HG02884 (cell line): ENCODE measurements around the gene MAPK6.
A peak's percentile ranks its signal among the peaks of the same experiment; 100 is the strongest.
"Not testable (repeated sequence)": the region's sequence is repeated elsewhere in the genome, so short reads cannot be mapped to it uniquely, and the experiment has no call there.

ENCODE experiments used
- ATAC-seq: cut with Tn5 transposase; IDR thresholded peaks from one replicate; pipeline ENCODE4 v1.9.1; 2021; ENCODE audit warnings: mild to moderate bottlenecking, moderate library complexity; ENCODE audit not compliant: unreplicated experiment

The MAPK6 gene

DNA sequence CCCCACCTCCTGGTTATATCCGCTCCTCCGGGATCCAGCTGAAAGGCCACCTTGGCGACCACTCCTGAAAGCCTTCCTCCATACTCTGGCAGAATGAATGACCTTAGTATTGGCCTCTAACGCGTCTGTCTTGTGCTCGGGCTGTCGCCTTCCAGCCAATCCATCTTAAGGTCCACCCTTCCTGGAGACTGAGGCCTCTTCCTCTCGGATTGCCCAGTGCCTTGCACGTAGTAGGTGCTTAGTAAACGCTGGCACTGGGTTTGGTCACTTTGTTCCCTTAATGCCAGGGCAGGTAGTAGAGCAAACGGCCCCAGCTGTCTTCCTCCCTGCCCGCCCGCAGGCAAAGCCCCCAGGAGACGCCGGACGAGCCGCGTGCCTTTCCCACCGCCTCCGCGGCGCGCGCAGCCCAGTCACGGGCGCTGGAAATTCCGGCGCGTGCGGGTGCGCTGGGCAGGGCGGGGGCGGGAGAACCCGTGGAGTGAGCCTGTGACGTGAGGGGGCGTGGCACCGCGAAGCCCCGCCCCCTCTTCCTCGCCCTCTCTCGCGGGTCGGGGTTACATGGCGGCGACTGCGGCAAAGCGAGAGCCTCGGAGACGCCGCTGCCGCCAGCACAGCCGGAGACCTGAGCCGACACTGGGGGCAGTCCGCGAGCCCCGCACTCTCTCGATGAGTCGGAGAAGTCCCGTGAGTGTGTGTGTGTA, at the start of gene MAPK6:
Gene MAPK6 (plus strand): TSS at position 527 of the 701 bp plus-strand sequence. CDS start 27,242 bp downstream, outside the sequence.
- peak; percentile 55 for ATAC-seq

- no peak for ATAC-seq
Observed at GRCh38 chr15:51969728-51970127, 49.3 kb upstream of the MAPK6 start.

DNA sequence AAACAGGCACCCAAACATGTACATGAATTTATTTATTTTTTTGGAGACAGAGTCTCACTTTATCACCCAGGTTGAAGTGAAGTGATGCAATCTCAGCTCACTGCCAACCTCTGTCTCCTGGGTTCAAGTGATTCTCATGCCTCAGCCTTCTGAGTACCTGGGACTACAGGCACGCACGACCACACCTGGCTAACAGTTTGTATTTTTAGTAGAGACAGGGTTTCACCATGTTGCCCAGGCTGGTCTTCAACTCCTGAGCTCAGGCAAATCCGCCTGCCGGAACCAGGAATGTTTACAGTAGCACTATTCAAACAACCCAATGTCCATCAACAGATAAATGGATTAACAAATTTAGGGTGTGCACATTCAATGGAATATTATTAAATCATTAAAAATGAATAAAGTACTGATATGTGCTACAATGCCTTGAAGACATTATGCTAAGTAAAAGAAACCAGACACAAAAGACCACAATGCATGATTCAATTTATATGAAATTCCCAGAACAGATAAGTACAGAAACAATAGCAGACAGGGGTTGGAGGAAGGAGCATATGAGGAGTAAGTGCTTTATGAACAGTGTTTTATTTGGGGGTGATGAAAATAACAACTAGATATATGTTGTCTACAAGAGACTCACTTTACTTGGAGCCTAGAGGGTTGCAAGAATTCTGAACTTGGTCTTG, 48.7 kb upstream of the MAPK6 start:
- ATAC-seq = no peak

- peak; percentile 8 for ATAC-seq
Observed at GRCh38 chr15:51971032-51971374, 48.0 kb upstream of the MAPK6 start.

DNA sequence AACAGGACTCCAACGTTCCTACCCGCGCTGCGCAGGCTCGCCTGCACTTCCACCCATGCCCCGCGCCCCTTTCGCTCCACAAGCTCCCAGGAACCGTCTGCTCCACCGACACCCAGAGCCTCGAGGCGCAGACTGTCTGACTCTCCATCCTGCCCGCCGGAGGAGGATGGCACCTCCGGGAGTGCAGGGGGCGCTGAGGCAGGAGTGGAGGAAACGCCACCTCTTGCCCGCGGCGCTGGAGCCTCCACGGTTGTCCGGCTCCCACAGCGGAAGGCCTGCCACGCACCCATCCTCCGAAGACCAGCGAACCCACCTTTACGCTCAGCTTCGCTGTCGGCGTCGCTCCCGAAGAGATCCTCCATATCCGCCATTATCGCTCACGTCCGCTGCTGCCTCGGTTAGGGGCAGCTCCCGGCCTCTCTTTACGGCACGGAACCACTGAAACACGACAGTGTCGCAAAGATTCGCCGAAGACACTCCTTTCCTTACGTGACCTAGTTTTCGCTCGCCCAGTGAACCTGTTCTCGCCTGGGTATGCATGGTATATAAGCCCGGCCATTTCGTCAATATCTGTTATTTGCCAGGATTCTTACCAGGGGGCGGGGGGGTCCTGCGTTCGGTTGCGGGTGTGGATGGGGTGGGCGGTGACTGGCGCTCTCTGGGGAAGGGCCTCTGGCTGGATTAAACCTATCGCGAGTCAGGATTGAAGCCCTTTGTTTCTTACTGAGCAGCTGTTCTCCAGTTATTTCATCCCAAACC, 47.5 kb upstream of the MAPK6 start, which contains the start of gene LEO1:
Gene LEO1 (minus strand): TSS at position 404 of the 759 bp plus-strand sequence. CDS start 33 bp downstream, at position 371.
- peak; percentile 79 for ATAC-seq

DNA sequence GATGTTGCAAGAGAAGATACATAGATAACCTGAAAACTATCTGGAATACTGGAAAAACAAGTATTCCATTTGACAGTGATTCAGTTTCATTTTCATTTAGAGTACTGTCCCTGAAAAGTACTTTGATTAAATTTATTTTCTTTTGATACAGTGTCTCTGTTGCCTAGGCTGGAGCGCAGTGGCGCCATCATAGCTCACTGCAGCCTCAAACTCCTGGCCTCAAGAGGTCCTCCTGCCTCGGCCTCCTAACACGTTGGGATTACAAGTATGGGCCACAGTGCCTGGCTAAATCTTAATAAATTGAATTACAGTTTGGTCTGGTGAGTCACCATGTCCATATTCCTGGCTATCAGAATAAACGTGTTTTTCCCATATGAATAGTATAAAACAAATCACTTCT, 45.8 kb upstream of the MAPK6 start:
- ATAC-seq = no peak

DNA sequence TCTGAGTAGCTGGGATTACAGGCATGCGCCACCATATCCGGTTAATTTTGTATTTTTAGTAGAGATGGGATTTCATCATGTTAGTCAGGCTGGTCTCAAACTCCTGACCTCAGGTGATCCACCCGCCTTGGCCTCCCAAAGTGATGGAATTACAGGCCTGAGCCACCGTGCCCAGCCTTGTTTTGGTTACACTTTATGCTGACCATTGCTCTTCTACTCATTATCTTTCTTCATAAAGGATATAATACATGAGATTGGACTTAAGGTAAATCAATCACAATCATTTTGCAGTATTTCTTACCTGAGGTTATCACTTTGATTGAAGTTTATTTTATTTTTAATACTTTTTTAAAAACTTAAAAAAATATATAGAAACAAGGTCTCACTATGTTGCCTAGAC, 45.2 kb upstream of the MAPK6 start:
- ATAC-seq = no peak

DNA sequence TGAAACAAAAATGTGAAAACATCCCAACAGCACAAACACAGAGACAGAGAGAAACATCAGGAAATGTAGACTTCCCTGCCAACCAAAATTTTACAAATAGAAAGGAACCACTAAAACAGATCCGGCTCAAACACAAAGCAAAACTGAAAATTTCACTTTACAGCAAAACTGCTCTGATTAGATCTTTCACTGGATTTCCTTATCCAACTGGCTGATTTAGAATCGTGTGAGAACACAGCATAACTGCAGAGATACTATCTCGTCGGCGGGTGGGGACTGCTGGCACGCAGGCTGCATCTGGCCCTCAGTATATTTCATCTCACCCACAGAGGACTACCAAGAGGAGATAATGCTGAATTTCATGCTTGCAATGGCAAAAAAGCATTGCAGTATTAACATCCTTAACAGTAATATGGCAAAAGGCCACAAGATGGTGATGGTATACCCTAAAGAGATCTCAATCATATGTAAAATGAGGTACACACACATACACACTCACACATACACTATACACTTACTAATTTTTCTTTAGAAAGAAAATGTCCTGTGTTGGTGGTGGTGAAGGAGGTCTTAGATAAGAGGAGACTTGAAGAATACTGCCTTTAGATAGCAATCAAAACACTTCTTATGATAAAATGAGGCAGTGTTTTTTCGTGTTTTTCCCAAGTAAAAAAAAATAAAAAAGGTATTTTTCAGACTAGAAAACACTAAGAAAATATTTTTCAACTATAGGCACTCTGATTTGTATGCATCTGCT, 36.8 kb upstream of the MAPK6 start:
- peak; percentile 89 for ATAC-seq

- no peak for ATAC-seq
Observed at GRCh38 chr15:51982770-51983103, 36.3 kb upstream of the MAPK6 start.

DNA sequence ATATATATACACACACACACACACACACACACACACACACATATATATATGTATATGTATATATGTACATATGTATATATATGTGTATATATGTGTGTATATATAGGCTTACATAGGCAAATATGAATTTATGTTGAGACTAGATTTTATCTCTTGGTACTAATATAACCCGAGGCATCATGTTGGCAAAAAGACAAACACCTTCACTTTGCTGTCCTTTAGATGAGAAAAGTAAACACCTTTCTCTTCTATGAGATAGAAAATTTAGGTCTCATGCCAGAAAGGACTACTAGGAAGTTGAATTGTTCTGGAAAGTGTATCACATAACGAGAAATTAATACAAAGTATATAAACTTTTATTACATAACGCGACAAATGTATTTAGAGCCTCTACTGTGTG, 27.9 kb upstream of the MAPK6 start:
- no peak for ATAC-seq

GRCh38 chr15:51992953-51993352, 26.1 kb upstream of the MAPK6 start:
- ATAC-seq = no peak

GRCh38 chr15:52002351-52002750, 16.7 kb upstream of the MAPK6 start:
- no peak for ATAC-seq

- not testable (repeated sequence) for ATAC-seq
Observed at GRCh38 chr15:52003089-52003488, 15.9 kb upstream of the MAPK6 start.

DNA sequence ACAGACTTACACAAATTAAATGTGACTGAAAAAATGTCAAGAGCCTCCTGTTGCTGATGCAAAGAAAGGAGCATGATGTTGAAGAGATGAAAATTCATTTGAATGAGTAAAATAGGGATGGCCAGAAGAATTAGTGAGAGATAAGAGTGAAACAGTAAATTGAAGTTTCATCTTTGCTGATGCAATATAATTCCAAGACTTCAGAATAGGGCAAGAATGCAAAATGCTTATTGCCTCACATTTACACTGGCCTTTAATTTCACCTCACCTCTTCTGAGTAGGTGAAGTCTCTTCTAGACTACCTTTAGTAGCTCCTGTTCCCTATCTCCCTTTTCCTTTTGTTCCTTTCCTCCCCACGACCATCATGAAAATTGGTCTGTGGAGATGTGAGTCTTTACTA, 15.3 kb upstream of the MAPK6 start:
- no peak for ATAC-seq

- no peak for ATAC-seq
Observed at GRCh38 chr15:52004806-52005205, 14.2 kb upstream of the MAPK6 start.

DNA sequence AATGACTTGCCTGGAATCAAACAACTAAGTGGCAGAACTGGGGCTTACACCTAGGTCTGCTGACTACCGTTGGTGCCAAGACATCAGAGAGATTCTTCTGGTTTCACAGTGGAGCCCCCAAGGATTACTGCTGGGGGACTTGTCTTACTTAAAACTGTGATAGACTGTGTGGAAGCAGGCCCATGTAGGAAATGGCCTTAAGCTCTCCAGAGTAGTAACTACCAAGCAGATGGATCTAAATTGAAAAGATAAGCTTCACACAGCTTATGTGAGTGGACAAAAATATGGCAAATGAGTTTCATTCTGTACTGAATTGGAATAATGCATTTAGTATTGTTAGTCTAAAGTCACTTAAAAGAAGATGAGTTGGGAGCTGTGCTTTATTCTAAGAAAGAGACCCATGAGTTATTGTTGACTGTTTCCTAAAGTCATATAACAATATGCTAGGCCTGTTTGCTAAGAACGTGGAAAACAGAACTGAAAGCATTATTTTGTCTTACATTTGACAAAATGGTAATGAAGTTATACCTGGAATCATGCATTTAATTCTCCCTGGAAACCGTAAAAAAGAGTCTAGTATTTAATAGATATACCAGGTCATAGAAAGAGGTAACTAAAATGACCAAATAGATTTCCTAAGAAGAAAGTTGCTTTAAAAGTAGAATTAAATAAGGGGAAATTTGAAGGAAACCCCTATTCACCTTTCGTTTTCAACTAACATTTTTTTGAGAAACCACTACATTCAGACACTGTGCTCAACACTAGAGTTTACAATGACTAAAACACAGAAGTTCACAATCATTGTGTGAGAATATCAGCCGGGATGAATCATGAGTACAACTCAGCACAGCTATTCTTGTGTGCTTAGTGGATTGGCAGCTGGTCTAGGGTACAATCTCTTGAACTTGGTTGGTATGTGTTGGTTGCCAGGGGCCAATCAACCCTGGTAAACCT, 13.0 kb upstream of the MAPK6 start:
- peak; percentile 84 for ATAC-seq

- peak; percentile 27 for ATAC-seq
Observed at GRCh38 chr15:52006702-52007340, 12.2 kb upstream of the MAPK6 start.

GRCh38 chr15:52008359-52008697, 10.7 kb upstream of the MAPK6 start:
- no peak for ATAC-seq

GRCh38 chr15:52008698-52009434, 10.2 kb upstream of the MAPK6 start:
- no peak for ATAC-seq
